ENCODE measurements around the gene CNNM2.
A peak's percentile ranks its signal among the peaks of the same experiment; 100 is the strongest.
"Not testable (repeated sequence)": the region's sequence is repeated elsewhere in the genome, so short reads cannot be mapped to it uniquely, and the experiment has no call there.

Gene CNNM2

GRCh38 chr10:102975483-102976379 is 57.6 kb downstream of the CNNM2 start:
- peaks cover 33% of the 10 kb centered on the region for H3K4me1 Mint-ChIP-seq
- ATAC-seq: no peak
- no peak overlapping the region for H3K4me3 Mint-ChIP-seq

GRCh38 chr10:102976380-102976726 is 58.3 kb downstream of the CNNM2 start:
- H3K36me3 Mint-ChIP-seq: peaks cover 15% of the 10 kb centered on the region

More at GRCh38 chr10:102975483-102976379, 57.6 kb downstream of the CNNM2 start:
- Mint-ChIP-seq H3K27me3 (no peaks in the 10 kb centered on the region), H3K36me3 (peaks cover 12% of the 10 kb centered on the region), H3K27ac (no peak overlapping the region), H3K9me3 (no peaks in the 10 kb centered on the region)

GRCh38 chr10:102982296-102982695 is 64.2 kb downstream of the CNNM2 start:
- Mint-ChIP-seq H3K9me3 (no peaks in the 10 kb centered on the region), H3K27ac (no peak overlapping the region), H3K36me3 (peaks cover 18% of the 10 kb centered on the region), H3K4me1 (peaks cover 10% of the 10 kb centered on the region), H3K27me3 (no peaks in the 10 kb centered on the region), H3K4me3 (no peak overlapping the region)
- no peak for ATAC-seq

More at GRCh38 chr10:102976380-102976726, 58.3 kb downstream of the CNNM2 start:
- H3K9me3 Mint-ChIP-seq, ATAC-seq, H3K27me3 Mint-ChIP-seq, H3K4me3 Mint-ChIP-seq, H3K27ac Mint-ChIP-seq: not testable (repeated sequence)
- H3K4me1 Mint-ChIP-seq: peaks cover 33% of the 10 kb centered on the region

- Mint-ChIP-seq H3K4me1 (peaks cover 4% of the 10 kb centered on the region), H3K27me3 (no peaks in the 10 kb centered on the region), H3K4me3 (no peak overlapping the region), H3K36me3 (peaks cover 18% of the 10 kb centered on the region), H3K9me3 (no peaks in the 10 kb centered on the region), H3K27ac (no peak overlapping the region)
- no peak for ATAC-seq
Measured at GRCh38 chr10:102984086-102984485, 66.0 kb downstream of the CNNM2 start.

- H3K4me1 Mint-ChIP-seq: peaks cover 4% of the 10 kb centered on the region
- peaks cover 13% of the 10 kb centered on the region for H3K36me3 Mint-ChIP-seq
- no peak for ATAC-seq
- H3K27ac Mint-ChIP-seq: no peak overlapping the region
- H3K9me3 Mint-ChIP-seq: no peaks in the 10 kb centered on the region
- H3K27me3 Mint-ChIP-seq: no peaks in the 10 kb centered on the region
- H3K4me3 Mint-ChIP-seq: no peak overlapping the region
Measured at GRCh38 chr10:102985811-102986210, 67.7 kb downstream of the CNNM2 start.

- no peak overlapping the region for H3K27ac Mint-ChIP-seq
- H3K4me1 Mint-ChIP-seq: peaks cover 4% of the 10 kb centered on the region
- H3K36me3 Mint-ChIP-seq: no peaks in the 10 kb centered on the region
- no peaks in the 10 kb centered on the region for H3K27me3 Mint-ChIP-seq
- no peaks in the 10 kb centered on the region for H3K9me3 Mint-ChIP-seq
- no peak for ATAC-seq
- no peak overlapping the region for H3K4me3 Mint-ChIP-seq
Measured at GRCh38 chr10:102988404-102989314, 70.6 kb downstream of the CNNM2 start.

- H3K27ac Mint-ChIP-seq: peak overlapping the region; percentile 28
- peaks cover 15% of the 10 kb centered on the region for H3K4me1 Mint-ChIP-seq
- no peaks in the 10 kb centered on the region for H3K36me3 Mint-ChIP-seq
- no peak for ATAC-seq
- H3K4me3 Mint-ChIP-seq: no peak overlapping the region
- H3K27me3 Mint-ChIP-seq: no peaks in the 10 kb centered on the region
- H3K9me3 Mint-ChIP-seq: peaks cover 4% of the 10 kb centered on the region
Measured at GRCh38 chr10:102994531-102995295, 76.6 kb downstream of the CNNM2 start.

- H3K4me3 Mint-ChIP-seq: no peak overlapping the region
- H3K27me3 Mint-ChIP-seq: no peaks in the 10 kb centered on the region
- H3K4me1 Mint-ChIP-seq: peaks cover 15% of the 10 kb centered on the region
- ATAC-seq: no peak
- H3K9me3 Mint-ChIP-seq: peaks cover 4% of the 10 kb centered on the region
- no peak overlapping the region for H3K27ac Mint-ChIP-seq
- no peaks in the 10 kb centered on the region for H3K36me3 Mint-ChIP-seq
Measured at GRCh38 chr10:102996876-102997275, 78.8 kb downstream of the CNNM2 start.

- Mint-ChIP-seq H3K36me3 (no peaks in the 10 kb centered on the region), H3K27ac (no peak overlapping the region), H3K9me3 (peaks cover 4% of the 10 kb centered on the region), H3K27me3 (no peaks in the 10 kb centered on the region), H3K4me1 (peaks cover 15% of the 10 kb centered on the region), H3K4me3 (no peak overlapping the region)
- ATAC-seq: no peak
Measured at GRCh38 chr10:102997998-102998397, 79.9 kb downstream of the CNNM2 start.

- Mint-ChIP-seq H3K9me3 (peaks cover 4% of the 10 kb centered on the region), H3K4me3 (no peak overlapping the region), H3K27ac (no peak overlapping the region), H3K4me1 (peaks cover 15% of the 10 kb centered on the region), H3K27me3 (no peaks in the 10 kb centered on the region), H3K36me3 (no peaks in the 10 kb centered on the region)
- ATAC-seq: no peak
Measured at GRCh38 chr10:102998399-102998907, 80.4 kb downstream of the CNNM2 start.

- not testable (repeated sequence) for H3K27ac Mint-ChIP-seq, H3K36me3 Mint-ChIP-seq, ATAC-seq, H3K4me3 Mint-ChIP-seq, H3K9me3 Mint-ChIP-seq, H3K27me3 Mint-ChIP-seq
- peaks cover 12% of the 10 kb centered on the region for H3K4me1 Mint-ChIP-seq
Measured at GRCh38 chr10:103000050-103000449, 82.0 kb downstream of the CNNM2 start.

GRCh38 chr10:103007017-103007416 is 88.9 kb downstream of the CNNM2 start:
- H3K9me3 Mint-ChIP-seq: no peaks in the 10 kb centered on the region
- no peaks in the 10 kb centered on the region for H3K4me1 Mint-ChIP-seq
- H3K36me3 Mint-ChIP-seq: peaks cover 4% of the 10 kb centered on the region
- no peak overlapping the region for H3K27ac Mint-ChIP-seq
- H3K27me3 Mint-ChIP-seq: no peaks in the 10 kb centered on the region
- H3K4me3 Mint-ChIP-seq: no peak overlapping the region
- ATAC-seq: no peak

- Mint-ChIP-seq H3K9me3 (no peaks in the 10 kb centered on the region), H3K27me3 (no peaks in the 10 kb centered on the region)
- no peak for ATAC-seq
Measured at GRCh38 chr10:103013416-103013815, 95.3 kb downstream of the CNNM2 start.

GRCh38 chr10:103019425-103019824 is 101.3 kb downstream of the CNNM2 start:
- Mint-ChIP-seq H3K4me3 (no peak overlapping the region), H3K27me3 (no peaks in the 10 kb centered on the region)

More at GRCh38 chr10:103013416-103013815, 95.3 kb downstream of the CNNM2 start:
- Mint-ChIP-seq H3K4me1 (no peaks in the 10 kb centered on the region), H3K27ac (no peak overlapping the region), H3K4me3 (no peak overlapping the region), H3K36me3 (no peaks in the 10 kb centered on the region)

More at GRCh38 chr10:103019425-103019824, 101.3 kb downstream of the CNNM2 start:
- no peaks in the 10 kb centered on the region for H3K9me3 Mint-ChIP-seq
- no peak for ATAC-seq
- H3K4me1 Mint-ChIP-seq: no peaks in the 10 kb centered on the region
- H3K36me3 Mint-ChIP-seq: peaks cover 5% of the 10 kb centered on the region
- H3K27ac Mint-ChIP-seq: no peak overlapping the region

Measured in stimulated activated memory B cell treated with anti-CD40 and anti-IgM and Interleukin-4, amounts not matched to agents 10 μg/mL and 1 μg/mL and 100 μg/mL, for 72 hours (primary cell).